NB4 (cell line): ENCODE results near the gene MOCS2.
A peak's percentile ranks its signal among the peaks of the same experiment; 100 is the strongest.

Experiments used
- DNase-seq: peaks from one replicate; pipeline ENCODE4 v3.0.0; 2010; ENCODE audit warnings: low read depth
- H3K4me3 ChIP-seq: one replicate; pipeline ENCODE4 v1.5.1; 2011; ENCODE audit warnings: mild to moderate bottlenecking, low read depth, low read length, moderate library complexity
- MYC ChIP-seq: IDR thresholded peaks from 2 replicates; pipeline ENCODE4 v1.6.1; 2011; ENCODE audit warnings: low read depth, low read length
- POLR2A ChIP-seq: IDR thresholded peaks from 2 replicates; pipeline ENCODE4 v1.6.1; 2011; ENCODE audit warnings: mild to moderate bottlenecking; ENCODE audit not compliant: insufficient read length; ENCODE audit errors: extremely low read depth
- TF ChIP-seq, protein P1 (sequence below): IDR thresholded peaks from 2 replicates; pipeline ENCODE4 v1.6.1; 2011; ENCODE audit warnings: low read depth, low read length
- TF ChIP-seq, protein P2 (sequence below): IDR thresholded peaks from one replicate; pipeline ENCODE4 v1.5.1; 2012; ENCODE audit warnings: low read depth, low read length

Gene MOCS2

GRCh38 chr5:53109443-53110127, at the start of gene MOCS2:
MOCS2 (minus strand) TSS chr5:53109757; CDS start chr5:53107174, 2,583 bp downstream.
- peak within 1 kb of the TSS; percentile 71 for H3K4me3 ChIP-seq
- DNase-seq, result peak; percentile 91
- TF ChIP-seq, protein P1, sequence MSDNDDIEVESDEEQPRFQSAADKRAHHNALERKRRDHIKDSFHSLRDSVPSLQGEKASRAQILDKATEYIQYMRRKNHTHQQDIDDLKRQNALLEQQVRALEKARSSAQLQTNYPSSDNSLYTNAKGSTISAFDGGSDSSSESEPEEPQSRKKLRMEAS, result peak; percentile 46; the same call in 1 of the 2 replicates
- TF ChIP-seq POLR2A, result peak; percentile 94
- 0 out of 2 replicates have a peak, but pooled peaks have one; percentile 49 for TF ChIP-seq MYC
- TF ChIP-seq, protein P2, sequence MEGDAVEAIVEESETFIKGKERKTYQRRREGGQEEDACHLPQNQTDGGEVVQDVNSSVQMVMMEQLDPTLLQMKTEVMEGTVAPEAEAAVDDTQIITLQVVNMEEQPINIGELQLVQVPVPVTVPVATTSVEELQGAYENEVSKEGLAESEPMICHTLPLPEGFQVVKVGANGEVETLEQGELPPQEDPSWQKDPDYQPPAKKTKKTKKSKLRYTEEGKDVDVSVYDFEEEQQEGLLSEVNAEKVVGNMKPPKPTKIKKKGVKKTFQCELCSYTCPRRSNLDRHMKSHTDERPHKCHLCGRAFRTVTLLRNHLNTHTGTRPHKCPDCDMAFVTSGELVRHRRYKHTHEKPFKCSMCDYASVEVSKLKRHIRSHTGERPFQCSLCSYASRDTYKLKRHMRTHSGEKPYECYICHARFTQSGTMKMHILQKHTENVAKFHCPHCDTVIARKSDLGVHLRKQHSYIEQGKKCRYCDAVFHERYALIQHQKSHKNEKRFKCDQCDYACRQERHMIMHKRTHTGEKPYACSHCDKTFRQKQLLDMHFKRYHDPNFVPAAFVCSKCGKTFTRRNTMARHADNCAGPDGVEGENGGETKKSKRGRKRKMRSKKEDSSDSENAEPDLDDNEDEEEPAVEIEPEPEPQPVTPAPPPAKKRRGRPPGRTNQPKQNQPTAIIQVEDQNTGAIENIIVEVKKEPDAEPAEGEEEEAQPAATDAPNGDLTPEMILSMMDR, result no peak

- DNase-seq, result no peak
- no peak overlapping the region for H3K4me3 ChIP-seq
- TF ChIP-seq MYC (no peak), POLR2A (no peak)
- TF ChIP-seq, protein P2, result no peak
Measured at GRCh38 chr5:53151713-53152458, 42.3 kb upstream of the MOCS2 start.

GRCh38 chr5:53133020-53133419, 23.5 kb upstream of the MOCS2 start:
- no peak for DNase-seq

DNA sequence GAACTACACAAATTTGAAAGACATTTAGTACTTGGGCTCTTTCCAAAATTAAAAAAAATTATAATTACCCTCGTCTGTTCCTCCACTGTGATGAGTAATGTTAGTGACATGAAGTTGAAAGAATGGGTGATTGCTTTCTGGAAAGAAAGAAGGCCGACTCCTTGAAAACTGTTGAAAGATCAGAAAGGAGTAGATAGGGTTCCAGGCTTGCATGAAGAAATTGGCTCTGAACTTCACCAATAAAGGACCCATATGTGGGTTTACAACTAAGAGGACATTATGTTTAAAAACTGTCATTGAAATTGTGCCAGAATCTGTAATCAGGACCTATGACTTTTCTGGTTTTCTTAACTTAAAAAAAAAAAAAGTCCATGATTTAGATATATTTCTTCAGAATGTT, 20.7 kb upstream of the MOCS2 start:
- TF ChIP-seq, protein P1, result no peak
- TF ChIP-seq, protein P2, result no peak
- TF ChIP-seq MYC (no peak), POLR2A (no peak)
- no peak overlapping the region for H3K4me3 ChIP-seq
- no peak for DNase-seq

More at GRCh38 chr5:53133020-53133419, 23.5 kb upstream of the MOCS2 start:
- H3K4me3 ChIP-seq, result no peak overlapping the region
- TF ChIP-seq, protein P2, result no peak

DNA sequence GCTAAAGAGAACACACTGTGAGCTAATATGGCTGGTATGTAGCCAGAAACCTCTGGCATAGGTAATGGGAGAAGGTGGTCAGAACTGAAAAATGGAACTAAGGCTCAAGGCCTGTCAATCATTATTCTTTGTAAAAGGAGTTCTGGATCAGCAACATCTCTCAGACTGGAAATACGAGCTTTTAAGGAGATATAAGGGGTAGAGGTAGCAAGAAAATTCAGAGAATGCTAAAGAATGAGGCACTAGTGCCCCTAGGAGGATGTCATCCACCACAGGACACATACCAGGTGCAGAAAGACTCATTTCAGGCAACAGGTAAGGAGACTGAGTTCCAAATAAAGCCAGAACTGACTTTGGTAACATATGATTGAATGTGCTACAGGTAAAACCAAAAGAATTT, 18.9 kb upstream of the MOCS2 start:
- no peak for TF ChIP-seq MYC
- TF ChIP-seq, protein P2, result no peak
- no peak overlapping the region for H3K4me3 ChIP-seq
- DNase-seq, result no peak

DNA sequence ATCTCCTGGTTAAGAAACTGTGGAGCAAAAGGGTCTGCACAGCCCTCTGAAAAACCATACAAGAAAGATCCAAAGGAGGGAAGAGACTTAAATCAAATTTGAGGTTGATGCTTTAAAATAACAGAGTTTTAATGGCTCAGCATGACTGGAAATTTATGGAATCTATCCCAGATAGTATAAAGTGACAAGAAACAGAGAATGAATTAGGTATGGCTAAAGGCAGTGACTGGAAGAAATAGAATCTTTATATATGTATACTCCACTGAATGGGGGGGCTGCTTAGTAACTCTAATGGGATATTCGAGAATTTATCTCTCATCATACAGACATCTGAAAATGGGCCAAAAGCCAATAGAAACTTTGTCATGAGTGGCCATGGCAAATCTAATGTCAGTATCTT, 17.6 kb upstream of the MOCS2 start:
- no peak for DNase-seq
- TF ChIP-seq POLR2A (no peak), MYC (no peak)
- TF ChIP-seq, protein P1, result no peak
- TF ChIP-seq, protein P2, result no peak
- H3K4me3 ChIP-seq, result no peak overlapping the region
